H7 (cell line): ENCODE data around the gene OAS1. TPM values are rescaled to one million over a fixed set of nuclear protein-coding genes. Genes with fewer than 3 reads are reported as not detected.
"Not testable (repeated sequence)": the region's sequence is repeated elsewhere in the genome, so short reads cannot be mapped to it uniquely, and the experiment has no call there.

Experiments used
- DNase-seq: peaks from one replicate; pipeline ENCODE4 v3.0.0; 2012
- H3K27me3 ChIP-seq: 2 replicates; pipeline ENCODE4 v1.6.0; 2011; ENCODE audit warnings: mild to moderate bottlenecking, low read length; ENCODE audit not compliant: control insufficient read depth, insufficient read depth
- H3K36me3 ChIP-seq: replicated peaks from 2 replicates; pipeline ENCODE4 v1.5.1; 2011; ENCODE audit warnings: low read length; ENCODE audit not compliant: control insufficient read depth, insufficient read depth
- H3K4me3 ChIP-seq: 2 replicates; pipeline ENCODE4 v1.5.1; 2011; ENCODE audit warnings: low read depth, mild to moderate bottlenecking, control low read depth, low read length, moderate library complexity; ENCODE audit not compliant: insufficient read depth
- total RNA-seq: library from RNA; depleted of rRNA; stranded (reverse); fragments of >200 nt; shearing (Covaris generic); gene quantifications from 2 replicates; pipeline ENCODE4 v1.2.3, GENCODE V29; 2014

The OAS1 gene
- total RNA-seq, 1 experiment from 2014 or later, result 0.62 TPM

GRCh38 chr12:112937741-112938719, 31.3 kb downstream of the OAS1 start, which contains the start of gene OAS3:
OAS3 (plus strand) TSS chr12:112938474; CDS start chr12:112938531, 57 bp downstream.
- Histone ChIP-seq H3K36me3 (no peaks in the 10 kb centered on the region), H3K4me3 (peak within 1 kb of the TSS; percentile 46), H3K27me3 (peaks cover 15% of the 10 kb centered on the region)
- peak; percentile 65 for DNase-seq

- H3K27me3 ChIP-seq, result peaks cover 15% of the 10 kb centered on the region
- H3K4me3 ChIP-seq, result peak overlapping the region; percentile 46
- no peak for DNase-seq
- H3K36me3 ChIP-seq, result no peaks in the 10 kb centered on the region
These were observed 32.0 kb downstream of the OAS1 start for GRCh38 chr12:112938751-112939150.

DNA sequence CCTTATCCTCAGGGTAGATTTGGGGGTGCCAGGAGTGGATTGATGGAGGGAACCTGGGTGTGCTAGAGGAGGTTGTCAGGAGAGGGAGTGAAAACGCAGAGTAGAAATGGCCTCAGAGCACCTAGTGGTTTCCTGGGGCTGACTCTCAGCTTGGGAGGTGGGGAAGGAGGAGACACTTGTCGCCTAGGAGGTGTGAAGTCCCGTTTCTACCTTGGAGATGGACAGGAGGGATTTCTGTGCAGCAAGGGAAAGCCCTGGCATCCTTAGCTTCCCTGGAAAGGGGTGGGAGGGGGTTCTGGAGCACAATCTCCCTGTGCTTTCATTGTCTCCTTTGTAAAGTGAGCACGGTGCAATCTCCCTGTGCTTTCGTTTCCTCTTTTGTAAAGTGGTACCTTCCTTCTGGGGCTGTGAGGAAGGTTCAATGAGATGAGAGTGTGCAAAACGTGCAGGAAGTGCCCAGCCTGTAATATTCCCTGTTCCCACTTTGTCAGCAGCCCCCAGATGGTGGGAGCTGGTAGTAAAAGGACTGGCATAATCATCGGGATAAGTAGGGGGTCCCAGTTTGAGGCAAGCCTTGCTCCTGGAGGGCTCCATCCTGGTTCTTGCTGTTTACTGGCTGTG, 33.1 kb downstream of the OAS1 start:
- Histone ChIP-seq H3K4me3 (no peak overlapping the region), H3K36me3 (no peaks in the 10 kb centered on the region), H3K27me3 (peaks cover 15% of the 10 kb centered on the region)
- DNase-seq, result no peak

DNA sequence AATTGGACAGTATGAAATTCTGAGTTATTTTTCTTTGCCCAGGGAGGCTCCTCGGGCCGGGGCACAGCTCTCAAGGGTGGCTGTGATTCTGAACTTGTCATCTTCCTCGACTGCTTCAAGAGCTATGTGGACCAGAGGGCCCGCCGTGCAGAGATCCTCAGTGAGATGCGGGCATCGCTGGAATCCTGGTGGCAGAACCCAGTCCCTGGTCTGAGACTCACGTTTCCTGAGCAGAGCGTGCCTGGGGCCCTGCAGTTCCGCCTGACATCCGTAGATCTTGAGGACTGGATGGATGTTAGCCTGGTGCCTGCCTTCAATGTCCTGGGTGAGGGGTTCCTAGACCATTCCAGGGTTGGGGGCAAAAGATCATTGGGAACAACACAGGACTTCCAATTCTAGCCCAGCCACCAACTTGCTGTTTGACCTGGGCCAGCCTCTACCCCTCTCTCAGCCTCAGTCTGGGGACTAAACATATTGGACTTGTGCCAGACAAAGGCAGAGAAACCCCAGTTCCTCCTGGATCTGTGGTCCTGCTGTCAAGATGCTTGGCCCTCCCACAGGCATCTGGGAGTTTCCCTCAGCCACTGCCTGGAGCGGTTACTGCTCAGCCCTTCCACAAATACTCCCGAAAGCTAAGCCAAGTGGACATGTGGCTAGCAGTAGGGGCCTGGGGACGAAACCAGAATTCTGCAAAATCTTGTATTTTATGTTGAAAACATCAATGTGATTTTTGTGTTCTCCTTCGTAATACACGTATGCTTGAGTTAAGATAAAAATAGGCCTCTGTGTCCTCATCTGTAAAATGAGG, 35.0 kb downstream of the OAS1 start:
- Histone ChIP-seq H3K36me3 (no peaks in the 10 kb centered on the region), H3K27me3 (peaks cover 15% of the 10 kb centered on the region), H3K4me3 (no peak overlapping the region)
- DNase-seq, result no peak

DNA sequence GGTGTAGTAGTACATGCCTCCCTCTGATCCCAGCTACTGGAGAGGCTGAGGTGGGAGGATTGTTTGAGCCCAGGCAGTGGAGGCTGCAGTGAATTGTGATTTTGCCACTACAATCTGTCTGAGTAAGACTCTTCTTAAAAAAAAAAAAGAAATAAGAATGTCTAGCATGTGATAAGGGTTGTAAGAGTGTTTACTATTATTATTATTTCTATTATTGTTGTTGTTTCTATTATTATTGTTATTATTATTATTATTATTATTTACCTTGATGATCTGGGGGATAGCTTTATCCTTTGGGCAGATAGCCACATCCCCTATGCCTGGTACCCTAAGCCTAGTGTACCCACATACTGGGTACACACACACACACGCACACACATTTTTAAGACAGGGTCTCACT, 35.8 kb downstream of the OAS1 start:
- no peak for DNase-seq
- no peak overlapping the region for H3K4me3 ChIP-seq
- peaks cover 15% of the 10 kb centered on the region for H3K27me3 ChIP-seq
- H3K36me3 ChIP-seq, result no peaks in the 10 kb centered on the region

GRCh38 chr12:112944024-112944690, 37.4 kb downstream of the OAS1 start:
- no peak overlapping the region for H3K4me3 ChIP-seq
- peak; percentile 48 for DNase-seq
- H3K27me3 ChIP-seq, result peaks cover 4% of the 10 kb centered on the region; the same call in 1 of the 2 replicates
- H3K36me3 ChIP-seq, result no peaks in the 10 kb centered on the region

DNA sequence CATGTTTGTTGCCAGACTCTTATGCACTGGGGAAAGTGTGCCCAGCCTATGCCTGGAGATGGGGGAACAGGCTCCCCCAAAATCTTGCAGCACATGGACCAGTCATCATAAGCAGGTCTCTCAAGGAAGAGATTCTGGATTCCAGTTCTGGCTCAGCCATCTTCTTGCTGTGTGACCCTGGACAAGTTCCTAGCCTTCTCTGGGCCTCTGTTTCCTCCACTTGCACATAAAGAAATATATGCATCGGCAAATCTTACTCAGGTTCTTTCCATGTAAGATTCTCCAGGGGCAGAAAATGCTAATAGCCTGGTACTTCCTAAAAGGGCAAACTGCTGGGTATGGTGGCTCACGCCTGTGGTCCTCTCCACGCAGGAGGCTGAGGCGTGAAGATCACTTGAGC, 38.8 kb downstream of the OAS1 start:
- no peak for DNase-seq
- H3K4me3 ChIP-seq, result no peak overlapping the region

DNA sequence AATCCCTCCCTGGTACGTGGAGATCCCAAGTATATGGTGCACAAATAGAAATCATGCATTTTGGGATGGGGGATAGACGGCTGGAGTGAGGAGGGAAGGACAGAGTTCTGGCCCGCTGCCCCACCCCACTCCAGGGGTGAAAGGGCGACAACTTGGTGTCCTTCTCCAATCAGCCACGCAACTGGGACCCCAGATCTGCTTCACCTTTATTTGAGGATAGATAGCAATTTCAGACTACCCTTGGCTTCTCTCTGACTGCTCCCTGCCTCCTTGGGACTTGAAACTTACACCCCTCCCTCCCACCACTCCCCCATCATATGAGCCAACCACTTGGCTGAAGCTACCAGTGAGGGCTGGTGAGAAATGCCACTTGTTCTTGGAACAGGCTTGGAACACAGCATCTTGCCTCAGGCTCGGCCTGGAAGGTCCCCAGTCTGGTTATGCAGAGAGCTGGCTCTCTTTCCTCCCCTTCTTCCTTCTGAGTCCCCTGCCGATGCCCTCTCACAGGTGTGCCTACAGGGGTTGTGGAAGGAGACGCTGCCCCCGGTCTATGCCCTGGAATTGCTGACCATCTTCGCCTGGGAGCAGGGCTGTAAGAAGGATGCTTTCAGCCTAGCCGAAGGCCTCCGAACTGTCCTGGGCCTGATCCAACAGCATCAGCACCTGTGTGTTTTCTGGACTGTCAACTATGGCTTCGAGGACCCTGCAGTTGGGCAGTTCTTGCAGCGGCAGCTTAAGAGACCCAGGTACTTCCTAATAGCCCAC, 39.7 kb downstream of the OAS1 start:
- no peak overlapping the region for H3K4me3 ChIP-seq
- DNase-seq, result no peak

More for the DNA sequence above, 38.8 kb downstream of the OAS1 start:
- H3K36me3 ChIP-seq, result no peaks in the 10 kb centered on the region
- H3K27me3 ChIP-seq, result no peaks in the 10 kb centered on the region

GRCh38 chr12:112947314-112947713, 40.6 kb downstream of the OAS1 start:
- no peak overlapping the region for H3K4me3 ChIP-seq
- H3K27me3 ChIP-seq, result no peaks in the 10 kb centered on the region
- H3K36me3 ChIP-seq, result no peaks in the 10 kb centered on the region
- no peak for DNase-seq

More for the DNA sequence above, 39.7 kb downstream of the OAS1 start:
- Histone ChIP-seq H3K27me3 (no peaks in the 10 kb centered on the region), H3K36me3 (no peaks in the 10 kb centered on the region)

DNA sequence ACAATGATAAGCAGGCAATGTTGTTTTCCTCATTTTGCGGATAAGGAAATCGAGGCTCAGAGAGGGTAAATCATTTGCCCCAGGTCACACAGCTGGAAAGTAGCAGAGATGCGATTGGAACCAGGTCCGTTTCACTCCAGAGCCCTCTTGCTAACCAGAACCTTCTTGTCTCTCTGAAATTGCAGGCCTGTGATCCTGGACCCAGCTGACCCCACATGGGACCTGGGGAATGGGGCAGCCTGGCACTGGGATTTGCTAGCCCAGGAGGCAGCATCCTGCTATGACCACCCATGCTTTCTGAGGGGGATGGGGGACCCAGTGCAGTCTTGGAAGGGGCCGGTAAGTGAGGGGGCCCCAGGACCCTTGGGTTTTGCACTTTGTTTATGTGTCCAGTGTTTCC, 41.0 kb downstream of the OAS1 start:
- DNase-seq, result no peak
- Histone ChIP-seq H3K4me3 (no peak overlapping the region), H3K27me3 (no peaks in the 10 kb centered on the region), H3K36me3 (no peaks in the 10 kb centered on the region)

- H3K36me3 ChIP-seq, result no peaks in the 10 kb centered on the region
- H3K27me3 ChIP-seq, result no peaks in the 10 kb centered on the region
- no peak for DNase-seq
- no peak overlapping the region for H3K4me3 ChIP-seq
These were observed 42.0 kb downstream of the OAS1 start for GRCh38 chr12:112948806-112949205.

DNA sequence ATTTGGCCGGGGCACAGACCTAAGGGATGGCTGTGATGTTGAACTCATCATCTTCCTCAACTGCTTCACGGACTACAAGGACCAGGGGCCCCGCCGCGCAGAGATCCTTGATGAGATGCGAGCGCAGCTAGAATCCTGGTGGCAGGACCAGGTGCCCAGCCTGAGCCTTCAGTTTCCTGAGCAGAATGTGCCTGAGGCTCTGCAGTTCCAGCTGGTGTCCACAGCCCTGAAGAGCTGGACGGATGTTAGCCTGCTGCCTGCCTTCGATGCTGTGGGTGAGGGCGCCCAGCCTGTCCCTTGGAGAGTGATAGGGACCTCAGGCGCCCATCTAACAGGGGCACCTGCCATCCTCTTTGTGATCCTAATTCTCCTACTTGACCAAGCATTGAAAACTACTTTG, 43.9 kb downstream of the OAS1 start:
- no peak for DNase-seq
- no peak overlapping the region for H3K4me3 ChIP-seq
- no peaks in the 10 kb centered on the region for H3K36me3 ChIP-seq
- no peaks in the 10 kb centered on the region for H3K27me3 ChIP-seq

GRCh38 chr12:112957125-112957524, 50.4 kb downstream of the OAS1 start:
- not testable (repeated sequence) for DNase-seq, H3K4me3 ChIP-seq, H3K36me3 ChIP-seq, H3K27me3 ChIP-seq
